Activated T-cell treated with anti-CD3 and anti-CD28 coated beads, Interleukin-2, amount 50 U/mL, for 1 hour (primary cell): Measurements from ENCODE around the gene USP30.
A peak's percentile ranks its signal among the peaks of the same experiment; 100 is the strongest.

Source experiments
- DNase-seq: peaks from one replicate; pipeline ENCODE4 v3.0.0-alpha.2; 2020

The USP30 gene

DNA sequence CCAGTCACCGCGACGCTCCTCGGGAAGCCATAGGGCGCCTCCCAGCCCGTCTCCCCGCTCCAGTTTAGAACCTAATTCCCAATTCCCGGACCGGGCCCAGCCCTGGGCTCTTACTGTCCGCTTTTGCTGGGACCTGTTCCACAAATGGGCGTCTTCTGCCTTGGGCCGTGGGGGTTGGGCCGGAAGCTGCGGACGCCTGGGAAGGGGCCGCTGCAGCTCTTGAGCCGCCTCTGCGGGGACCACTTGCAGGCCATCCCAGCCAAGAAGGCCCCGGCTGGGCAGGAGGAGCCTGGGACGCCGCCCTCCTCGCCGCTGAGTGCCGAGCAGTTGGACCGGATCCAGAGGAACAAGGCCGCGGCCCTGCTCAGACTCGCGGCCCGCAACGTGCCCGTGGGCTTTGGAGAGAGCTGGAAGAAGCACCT lies 45.8 kb downstream of the USP30 start:
- no peak for DNase-seq

DNA sequence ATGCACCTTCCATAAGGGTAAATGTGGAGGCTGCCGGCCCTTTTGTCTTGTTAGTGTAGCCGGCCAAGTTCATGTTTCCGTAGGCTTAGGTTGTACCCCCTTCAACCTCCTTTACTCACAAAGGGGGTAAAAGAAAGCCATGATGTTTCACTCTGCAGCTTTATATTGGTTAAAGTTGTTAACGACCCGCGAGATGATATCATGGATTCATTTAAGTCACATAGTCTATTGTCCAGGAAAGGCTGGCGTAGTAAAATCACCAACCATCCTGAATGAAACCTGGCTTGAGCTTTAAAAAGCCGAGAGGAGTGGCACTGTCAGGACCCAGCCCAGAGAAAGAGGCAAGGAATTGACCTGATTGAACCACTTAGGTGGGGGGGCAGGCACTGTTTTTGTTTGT lies 46.3 kb downstream of the USP30 start:
- DNase-seq, result no peak

DNA sequence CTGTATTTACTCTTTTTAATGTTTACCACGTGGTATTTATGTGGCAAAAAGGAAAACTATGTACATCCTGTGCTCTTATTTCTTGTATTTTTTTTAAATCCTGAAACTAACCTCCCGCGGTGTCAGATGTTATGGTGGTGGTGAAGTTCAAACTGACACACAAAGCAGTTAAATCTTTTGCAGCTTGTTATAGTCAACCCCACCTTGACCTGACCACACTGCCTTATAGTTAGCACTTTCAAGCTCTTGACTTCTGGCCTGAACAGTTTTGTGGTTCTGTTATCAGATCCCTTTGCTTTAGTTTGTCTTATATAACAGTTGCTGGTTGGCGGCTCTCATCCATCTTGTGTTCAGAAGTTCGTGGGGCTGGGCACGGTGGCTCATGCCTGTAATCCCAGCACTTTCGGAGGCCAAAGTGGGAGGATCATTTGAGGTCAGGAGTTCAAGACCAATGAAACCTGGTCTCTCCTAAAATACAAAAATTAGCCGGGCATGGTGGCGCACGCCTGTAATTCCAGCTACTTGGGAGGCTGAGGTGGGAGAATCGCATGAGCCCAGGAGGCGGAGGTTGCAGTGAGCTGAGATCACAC lies 47.1 kb downstream of the USP30 start:
- no peak for DNase-seq

DNA sequence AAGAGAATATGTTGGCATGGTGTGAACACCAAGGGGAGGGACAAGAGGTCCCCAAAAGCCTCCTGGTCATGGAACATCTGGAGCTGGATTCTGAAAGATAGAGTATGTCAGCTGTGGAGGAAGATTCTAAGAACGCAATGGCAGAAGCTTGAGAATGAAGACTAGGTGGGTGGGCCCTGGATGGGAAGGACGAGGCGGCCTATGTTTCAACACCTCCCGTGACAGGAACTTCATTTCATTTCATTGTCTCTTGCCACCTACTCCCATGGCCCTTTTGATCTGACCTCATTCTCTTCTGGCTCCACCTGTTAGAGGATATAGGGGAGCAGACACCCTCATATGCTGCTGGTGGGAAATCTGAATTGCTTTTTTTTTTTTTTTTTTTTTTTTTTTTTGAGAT lies 48.4 kb downstream of the USP30 start:
- no peak for DNase-seq

DNA sequence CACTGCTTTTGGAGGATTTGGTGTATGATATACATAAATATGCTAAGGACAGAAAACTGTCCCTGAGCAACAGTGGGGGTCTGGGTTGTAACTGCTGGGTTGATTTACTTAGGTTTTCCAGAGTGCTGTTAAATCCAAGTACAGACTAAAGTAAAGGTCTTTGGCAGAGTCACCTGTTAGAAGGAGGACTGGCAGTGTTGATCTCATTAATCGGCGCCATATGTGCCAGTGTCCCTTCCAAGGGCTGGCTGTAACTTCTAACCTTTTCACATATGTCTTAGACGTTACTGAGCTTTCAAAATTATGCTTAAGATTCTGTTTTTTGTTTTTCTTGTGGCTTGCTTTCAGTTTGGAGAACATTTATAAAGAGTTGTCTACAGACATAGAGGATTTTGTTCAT lies 50.1 kb downstream of the USP30 start:
- no peak for DNase-seq

DNA sequence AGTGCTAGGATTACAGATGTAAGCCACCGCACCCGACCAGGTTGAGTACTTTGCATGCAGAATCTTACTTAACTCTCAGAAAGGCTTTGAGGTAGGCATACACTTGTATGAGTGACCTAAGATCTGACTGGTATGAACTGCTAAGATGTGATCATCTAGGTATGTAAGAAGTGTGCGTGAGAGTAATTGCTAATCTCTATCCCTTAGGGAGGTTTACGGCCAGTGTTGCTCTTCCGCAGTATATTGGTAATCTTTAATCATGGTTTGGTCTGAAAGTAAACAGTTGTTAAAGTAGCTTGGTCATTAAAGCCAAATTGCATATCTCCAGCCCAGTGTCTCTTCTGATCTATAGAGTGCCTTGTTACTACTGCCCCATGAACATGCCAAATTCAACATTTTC lies 52.8 kb downstream of the USP30 start:
- no peak for DNase-seq

DNA sequence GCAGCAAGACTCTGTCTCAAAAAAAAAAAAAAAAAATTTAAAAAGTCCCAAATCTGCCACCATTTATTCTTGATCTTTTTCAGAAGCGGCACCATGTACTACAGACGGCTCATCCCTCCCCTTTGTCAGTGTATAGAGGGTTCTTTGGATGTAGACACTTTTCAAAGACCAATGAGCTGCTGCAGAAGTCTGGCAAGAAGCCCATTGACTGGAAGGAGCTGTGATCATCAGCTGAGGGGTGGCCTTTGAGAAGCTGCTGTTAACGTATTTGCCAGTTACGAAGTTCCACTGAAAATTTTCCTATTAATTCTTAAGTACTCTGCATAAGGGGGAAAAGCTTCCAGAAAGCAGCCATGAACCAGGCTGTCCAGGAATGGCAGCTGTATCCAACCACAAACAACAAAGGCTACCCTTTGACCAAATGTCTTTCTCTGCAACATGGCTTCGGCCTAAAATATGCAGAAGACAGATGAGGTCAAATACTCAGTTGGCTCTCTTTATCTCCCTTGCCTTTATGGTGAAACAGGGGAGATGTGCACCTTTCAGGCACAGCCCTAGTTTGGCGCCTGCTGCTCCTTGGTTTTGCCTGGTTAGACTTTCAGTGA lies 57.5 kb downstream of the USP30 start:
- DNase-seq, result no peak

DNA sequence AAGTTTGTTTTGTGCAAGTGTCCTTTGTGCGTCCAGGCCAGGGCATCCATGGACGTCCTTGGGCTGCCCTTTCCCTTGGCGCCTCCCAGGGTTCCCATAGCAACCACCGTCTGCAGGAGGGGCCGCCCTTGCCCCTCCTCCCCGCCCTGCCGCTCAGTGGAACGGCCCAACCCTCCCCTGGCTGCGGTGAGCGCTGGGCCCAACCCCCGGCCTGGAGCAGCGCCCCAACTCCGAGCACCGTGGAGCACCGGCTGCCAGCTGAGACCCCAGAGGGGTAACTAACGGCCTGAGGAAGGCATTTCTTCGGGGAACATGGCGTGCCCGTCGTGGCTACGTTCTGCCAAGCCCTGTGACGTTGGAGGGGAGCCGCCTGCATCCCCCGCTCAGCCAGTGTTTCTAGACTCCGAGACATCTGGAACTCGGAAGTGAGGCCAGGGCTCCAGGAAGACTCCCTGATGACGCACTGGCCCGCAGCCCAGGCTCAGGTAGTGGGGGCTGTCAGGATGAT lies 58.7 kb downstream of the USP30 start:
- peak; percentile 65 for DNase-seq

DNA sequence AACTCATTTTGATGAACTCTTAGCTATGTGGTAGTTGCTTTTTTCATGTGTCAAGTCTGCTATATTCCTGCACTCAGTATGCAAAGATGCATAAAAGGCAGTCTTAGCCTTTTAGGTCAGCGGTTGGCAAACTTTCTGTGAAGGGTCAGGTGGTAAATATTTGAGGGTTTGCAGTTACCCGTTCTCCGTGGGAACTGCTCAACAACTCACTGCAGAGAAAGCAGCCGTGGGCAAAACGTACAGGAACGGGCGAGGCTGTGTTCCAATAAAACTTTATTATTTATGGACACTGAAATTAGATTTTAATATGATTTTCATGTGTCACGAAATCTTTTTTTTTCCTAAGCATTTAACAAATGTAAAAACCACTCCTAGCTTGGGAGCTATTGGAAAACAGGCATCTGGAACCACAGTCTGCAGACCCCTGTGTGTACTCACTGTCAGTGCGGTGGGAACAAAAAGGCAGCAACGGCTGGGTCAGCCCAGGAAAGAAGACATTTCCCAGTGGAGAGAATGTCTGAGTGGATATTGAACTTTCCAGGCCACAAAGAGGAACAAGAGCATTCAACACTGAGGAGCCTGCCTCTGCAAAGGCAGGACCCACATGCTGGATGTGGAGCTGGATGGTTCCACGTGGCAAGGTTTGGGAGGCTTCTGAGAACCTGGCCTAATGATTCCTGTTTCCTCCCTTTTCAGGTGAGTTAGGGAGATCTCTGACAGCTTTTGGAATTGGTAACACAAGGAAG lies 60.5 kb downstream of the USP30 start:
- DNase-seq, result no peak

DNA sequence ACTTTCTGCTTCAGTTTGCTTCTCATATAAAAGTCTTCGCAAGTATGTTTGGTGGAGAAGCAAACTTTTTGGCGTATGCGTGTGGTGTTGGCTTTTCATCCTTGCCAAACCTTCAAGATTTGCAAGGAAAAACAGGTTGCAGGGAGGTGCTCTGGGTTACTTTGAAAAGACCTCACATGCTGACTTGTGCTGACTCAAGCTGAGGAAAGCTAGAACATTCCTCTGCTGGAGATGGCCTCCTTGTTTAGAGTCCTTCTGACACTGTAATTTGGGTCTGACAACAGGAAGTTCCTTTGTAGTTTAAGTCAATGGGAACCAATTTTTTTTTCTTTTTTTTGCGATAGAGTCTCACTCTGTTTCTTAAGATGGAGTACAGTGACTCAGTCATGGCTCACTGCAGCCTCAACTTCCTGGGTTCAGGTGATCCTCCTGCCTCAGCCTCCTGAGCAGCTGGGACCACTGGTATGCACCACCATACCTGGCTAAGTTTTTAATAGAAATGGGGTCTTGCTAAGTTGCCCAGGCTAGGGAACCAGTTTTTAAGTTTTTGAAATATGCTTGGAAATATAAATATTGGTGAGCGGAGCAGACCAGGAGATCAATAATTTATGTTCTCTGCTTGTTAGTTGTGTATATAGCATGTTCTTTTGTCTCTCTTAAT lies 61.4 kb downstream of the USP30 start:
- no peak for DNase-seq

DNA sequence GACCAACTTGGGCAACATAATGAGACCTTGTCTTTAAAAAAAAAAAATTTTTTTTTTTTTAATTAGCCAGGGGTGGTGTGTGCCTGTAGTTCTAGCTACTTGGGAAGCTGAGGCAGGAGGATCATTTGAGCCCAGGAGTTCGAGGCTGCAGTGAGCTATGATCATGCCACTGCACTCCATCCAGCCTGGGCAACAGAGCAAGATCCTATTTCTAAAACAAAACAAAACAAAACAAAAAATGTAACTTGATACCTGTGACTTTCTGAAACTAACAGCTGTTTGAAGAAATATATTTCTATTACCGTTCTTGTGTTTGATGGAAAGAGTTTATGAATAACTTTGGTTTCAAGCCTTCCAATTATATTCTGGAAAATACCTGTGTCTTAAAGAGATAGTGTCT lies 62.3 kb downstream of the USP30 start:
- no peak for DNase-seq

DNA sequence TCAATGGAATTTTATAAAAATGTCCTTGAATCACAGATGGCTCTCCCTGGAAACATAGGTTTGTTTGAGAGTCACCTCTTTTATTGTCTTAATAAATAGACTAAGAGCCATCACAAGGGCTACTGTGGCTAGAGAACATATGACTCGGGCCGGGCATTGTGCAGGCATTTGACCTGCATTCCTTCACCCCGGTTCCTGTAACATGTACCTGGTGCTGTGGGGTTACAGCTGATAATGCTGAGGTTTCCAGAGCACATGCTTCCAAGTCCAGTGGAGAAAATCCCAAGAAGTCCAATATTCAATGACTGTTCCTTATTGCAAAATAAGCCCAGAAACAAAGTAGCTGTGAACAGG lies 63.0 kb downstream of the USP30 start:
- DNase-seq, result no peak

DNA sequence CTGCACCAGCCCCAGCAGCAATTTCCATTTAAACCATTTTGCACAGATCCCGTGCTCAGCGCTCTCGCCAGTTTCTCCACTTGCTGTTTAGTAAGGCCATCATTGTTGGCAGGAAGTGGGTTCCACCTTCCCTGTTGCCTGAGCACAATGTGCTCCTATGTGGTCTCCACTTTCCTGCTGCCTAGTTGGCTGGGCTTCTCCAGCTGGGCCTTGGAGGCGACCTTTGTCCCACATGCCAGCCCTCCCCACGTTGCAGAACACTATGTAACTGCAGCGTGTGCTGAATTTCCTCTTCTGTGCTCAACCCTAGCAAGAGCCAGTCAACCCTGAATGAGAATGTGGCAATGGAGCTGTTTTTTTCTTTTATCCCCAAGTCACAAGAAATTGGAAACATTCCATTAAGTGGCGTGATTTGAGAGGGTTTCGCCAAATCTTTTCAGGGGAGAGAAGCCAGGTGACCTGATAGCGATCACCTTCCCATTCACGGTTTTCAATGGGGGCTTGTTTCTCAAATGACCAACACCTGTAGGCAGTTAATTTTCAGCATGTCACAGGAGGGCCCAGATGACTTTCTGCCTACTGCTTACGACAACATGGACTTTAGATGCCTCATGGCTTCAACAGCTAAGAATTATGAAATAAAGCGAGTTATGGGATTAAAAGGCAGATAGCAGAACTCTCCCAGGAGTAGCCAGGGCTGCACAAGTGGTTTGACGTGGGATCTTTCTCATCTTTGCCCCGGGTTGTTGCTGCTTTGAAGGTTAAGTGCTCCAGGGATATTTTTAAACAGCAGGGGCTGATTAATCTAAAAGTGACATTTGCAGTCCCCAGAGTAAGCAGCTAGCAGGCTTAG lies 63.6 kb downstream of the USP30 start, which contains the start of gene ACACB:
Gene ACACB, plus strand, starts transcription at position 830 of the 853 bp plus-strand sequence. CDS start 22,819 bp downstream, outside the sequence.
- DNase-seq, result no peak

DNA sequence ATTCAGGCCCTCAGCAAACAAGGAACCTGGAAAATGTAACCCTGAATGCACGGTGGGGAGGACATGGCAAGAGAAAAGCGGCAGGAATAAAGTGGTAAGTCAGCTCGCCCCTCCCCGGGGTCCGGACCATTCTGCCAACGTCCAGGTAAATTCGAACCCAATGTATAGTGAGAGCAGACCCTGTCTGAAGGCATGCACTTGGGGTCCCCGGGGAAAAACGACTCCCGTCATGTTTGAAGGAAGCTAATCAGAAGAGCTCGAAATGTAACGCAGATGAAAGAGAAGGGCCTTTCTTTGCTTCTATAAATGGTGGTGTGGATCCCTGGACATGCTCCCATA lies 64.2 kb downstream of the USP30 start:
- DNase-seq, result no peak

DNA sequence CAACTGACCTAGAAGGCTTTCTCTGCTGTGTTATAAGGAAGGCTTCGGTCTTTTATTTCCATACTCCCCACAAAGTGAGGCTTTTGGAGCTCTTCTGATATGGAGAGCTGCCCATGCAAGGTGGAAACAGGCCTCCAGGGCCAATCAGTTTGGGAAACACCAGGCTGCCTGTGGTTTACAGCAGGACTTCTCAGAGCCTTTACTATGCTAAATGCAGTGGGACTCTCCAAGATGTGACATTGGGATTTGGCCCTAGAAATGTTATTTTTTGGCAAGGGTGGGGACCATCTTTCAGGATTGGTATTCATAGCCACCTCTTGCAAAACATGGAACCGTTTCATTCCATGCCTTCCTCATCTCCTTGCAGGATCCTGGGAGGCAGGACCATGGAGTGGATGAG lies 67.7 kb downstream of the USP30 start:
- no peak for DNase-seq

DNA sequence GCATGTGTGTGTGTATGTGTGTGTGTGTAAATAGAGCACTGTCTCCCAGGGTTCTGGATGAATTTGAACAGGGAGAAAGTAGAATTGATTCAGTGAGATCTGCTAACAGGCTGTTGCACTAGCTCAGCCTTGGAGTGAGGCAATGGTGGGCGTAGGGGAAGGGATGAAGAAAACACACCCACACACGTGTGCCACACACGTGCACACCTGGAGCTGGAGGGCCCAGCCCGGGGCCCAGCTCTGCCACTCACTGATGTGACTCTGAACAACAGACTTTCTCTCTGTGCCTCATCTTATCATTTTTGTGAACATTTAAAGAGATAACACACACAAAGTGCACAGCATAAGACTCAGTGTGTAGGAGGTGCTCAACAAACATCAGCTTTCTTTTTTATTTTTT lies 68.2 kb downstream of the USP30 start:
- DNase-seq, result no peak

DNA sequence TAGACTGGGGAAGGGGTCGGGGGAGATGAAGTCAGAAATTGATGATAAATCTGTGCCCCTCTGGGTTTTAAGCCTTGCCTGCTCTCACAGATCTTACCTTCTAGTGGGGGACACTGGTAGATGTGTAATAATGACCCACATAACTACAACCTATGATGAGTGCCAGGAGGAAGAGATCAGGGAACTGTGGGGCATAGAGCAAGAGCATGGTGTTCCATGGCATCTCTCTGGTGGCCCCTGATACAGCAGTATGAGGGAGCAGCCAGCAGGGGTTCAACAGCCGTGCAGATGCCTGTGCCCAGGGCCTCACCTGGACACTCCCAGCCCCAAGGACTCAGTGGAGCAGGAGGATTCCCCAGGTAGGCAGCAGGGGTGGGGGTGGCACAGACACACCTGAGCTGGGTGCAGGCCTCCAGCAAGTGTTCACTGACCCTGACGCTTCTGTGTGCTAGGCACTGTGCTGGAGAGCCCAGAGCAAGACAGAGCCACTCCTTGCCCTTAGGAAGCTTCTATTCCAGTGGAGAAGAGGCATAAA lies 69.0 kb downstream of the USP30 start:
- no peak for DNase-seq

DNA sequence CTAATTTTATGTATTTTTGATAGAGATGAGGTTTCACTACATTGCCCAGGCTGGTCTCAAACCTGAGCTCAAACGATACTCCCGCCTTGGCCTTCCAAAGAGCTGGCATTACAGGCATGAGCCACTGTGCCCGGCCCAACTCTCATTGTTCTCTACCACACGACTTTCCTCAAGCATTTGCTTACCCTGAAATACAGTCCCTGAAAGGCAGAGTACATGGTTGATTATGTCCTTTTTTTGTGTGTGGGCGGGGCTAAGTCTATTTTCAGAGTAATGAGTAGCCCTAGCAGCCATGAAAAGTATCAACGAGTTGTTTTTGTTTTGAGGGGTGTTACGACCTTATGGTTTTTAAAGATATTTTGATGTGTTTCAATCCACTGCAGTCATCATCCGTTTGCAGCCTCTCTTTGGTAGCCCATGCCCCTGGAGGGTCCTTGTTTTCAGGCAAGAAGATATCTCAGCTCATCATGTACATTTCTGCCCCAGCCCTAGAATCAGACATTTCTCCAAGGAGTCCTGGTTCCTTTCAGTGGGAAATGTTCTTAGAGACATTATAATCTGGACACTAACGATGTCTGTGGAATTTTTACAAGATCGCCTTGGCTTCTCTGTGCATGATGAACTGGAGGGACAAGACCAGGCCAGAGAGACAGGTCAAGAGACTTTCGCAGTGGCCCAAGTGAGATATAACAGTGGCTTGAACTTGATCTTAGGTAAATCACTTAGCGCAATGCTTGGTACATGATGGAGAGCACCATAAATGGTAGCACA lies 72.7 kb downstream of the USP30 start:
- no peak for DNase-seq

DNA sequence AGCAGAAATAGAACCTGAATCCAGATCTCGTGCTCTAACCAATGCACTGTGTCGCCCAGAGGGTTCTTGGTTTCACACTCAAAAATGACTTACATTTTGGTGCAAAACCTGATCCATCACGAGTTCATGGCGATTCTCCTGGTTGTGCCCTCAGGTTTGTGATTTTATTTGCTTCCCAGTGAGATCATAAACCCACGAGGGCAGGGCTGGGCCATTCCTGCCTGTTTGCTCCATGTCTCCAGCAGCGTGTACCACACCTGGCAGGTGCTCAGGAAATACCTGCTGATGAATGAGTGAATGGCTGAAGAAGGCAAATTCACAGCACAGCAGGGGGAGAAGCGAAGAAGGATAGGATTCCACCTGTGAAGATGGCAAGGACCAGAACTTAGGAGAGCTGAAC lies 73.4 kb downstream of the USP30 start:
- DNase-seq, result no peak

DNA sequence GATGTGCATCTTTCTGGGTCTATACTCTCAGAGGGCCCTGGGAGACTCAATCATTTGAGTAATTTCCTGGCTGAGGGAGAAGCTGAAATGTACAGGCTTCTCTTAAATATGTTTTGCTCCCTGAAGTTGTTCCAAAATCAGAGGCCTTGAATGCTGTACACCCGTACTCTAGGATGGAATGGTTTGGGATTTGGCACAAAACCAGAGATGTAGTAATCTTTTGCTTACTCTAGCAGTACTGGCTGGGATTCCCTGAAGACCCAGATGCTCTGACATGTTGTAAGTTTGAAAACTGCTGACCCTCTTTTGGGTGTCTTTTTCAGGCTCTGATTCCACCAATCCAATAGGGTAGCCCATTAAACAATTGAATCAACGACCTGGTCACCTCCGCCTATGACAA lies 74.4 kb downstream of the USP30 start:
- no peak for DNase-seq

DNA sequence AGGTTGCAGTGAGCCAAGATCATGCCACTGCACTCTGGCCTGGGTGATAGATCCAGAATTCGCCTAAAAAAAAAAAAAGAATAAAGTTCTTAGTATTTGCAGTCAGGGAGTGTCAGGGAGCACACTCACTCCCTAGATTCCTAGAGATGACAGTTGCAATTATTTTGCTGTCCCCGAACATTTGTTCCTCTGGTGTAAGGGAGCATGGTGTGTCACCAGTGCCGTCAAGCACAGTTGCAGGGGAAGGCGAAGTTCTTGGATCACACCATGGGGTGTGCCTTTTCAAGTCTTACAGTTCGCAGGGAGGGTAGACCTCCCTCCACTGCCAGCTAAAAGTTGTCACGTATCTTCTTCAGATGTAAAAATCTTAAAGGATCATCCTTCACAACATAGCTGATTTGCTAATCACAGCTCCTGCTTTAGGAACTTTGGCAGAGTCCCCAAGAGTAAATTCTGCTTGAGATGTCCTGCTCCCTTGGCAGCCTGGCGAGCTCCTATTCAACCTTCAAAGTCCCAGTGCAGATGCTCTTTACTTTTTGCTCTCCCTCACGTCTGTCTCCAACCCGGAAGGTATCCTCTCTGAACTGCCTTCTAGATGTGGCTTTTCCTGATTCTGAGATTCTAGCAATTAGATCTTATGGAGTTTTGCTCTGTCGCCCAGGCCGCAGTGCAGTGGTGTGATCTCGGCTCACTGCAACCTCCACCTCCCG lies 75.3 kb downstream of the USP30 start:
- no peak for DNase-seq
